IMR-90 (cell line): Measurements from ENCODE around the gene RAB27A. TPM values are rescaled to one million over a fixed set of nuclear protein-coding genes. Genes with fewer than 3 reads are reported as not detected.

Experiments used
- ATAC-seq: fragments of 200-7000 bp; cut with Tn5 transposase; 2 replicates; pipeline ENCODE4 v1.9.1; 2020; ENCODE audit warnings: low read depth, mild to moderate bottlenecking, moderate library complexity
- BruUV-seq: library from RNA; stranded (reverse); fragments of 400-500 nt; replicated peaks from 2 replicates; lab custom pipeline; 2021; lab: Mats Ljungman, UMichigan
- CTCF ChIA-PET: fragments of 300-600 bp; formaldehyde crosslinking; extraction: SDS; loops from one replicate; lab custom pipeline; 2021; ENCODE audit warnings: antibody characterized with exemption; lab: Yijun Ruan, JAX
- POLR2A ChIA-PET: fragments of 300-600 bp; sonication (Branson Sonifier 250); formaldehyde crosslinking; loops from one replicate; lab custom pipeline; 2022; ENCODE audit warnings: antibody characterized with exemption; ENCODE audit not compliant: unreplicated experiment; lab: Charles Lee
- DNase-seq: peaks from one replicate; pipeline ENCODE4 v3.0.0; 2013
- H2AFZ ChIP-seq: replicated peaks from 2 replicates; pipeline ENCODE3; 2013; ENCODE audit warnings: low read length, mild to moderate bottlenecking; ENCODE audit not compliant: poor library complexity
- H2AK5ac ChIP-seq: 2 replicates; pipeline ENCODE4 v1.6.1; 2013; ENCODE audit warnings: low read depth, low read length, inconsistent platforms
- H2AK9ac ChIP-seq: replicated peaks from 2 replicates; pipeline ENCODE3; 2013; ENCODE audit warnings: mild to moderate bottlenecking, low read depth, low read length, moderate library complexity; ENCODE audit not compliant: poor library complexity
- H2BK120ac ChIP-seq: 2 replicates; pipeline ENCODE4 v1.6.1; 2013; ENCODE audit warnings: low read depth, low read length, inconsistent platforms
- H2BK15ac ChIP-seq: 3 replicates; pipeline ENCODE4 v1.6.1; 2013; ENCODE audit warnings: low read depth, low read length, inconsistent platforms
- H2BK20ac ChIP-seq: 2 replicates; pipeline ENCODE4 v1.6.1; 2013; ENCODE audit warnings: low read depth, mild to moderate bottlenecking, inconsistent platforms, low read length, moderate library complexity
- H2BK5ac ChIP-seq: 2 replicates; pipeline ENCODE4 v1.6.1; 2013; ENCODE audit warnings: mild to moderate bottlenecking, low read depth, low read length, inconsistent platforms; ENCODE audit not compliant: poor library complexity, severe bottlenecking
- H3K14ac ChIP-seq: replicated peaks from 2 replicates; pipeline ENCODE4 v1.6.1; 2013; ENCODE audit warnings: low read depth, low read length, inconsistent platforms
- H3K18ac ChIP-seq: 2 replicates; pipeline ENCODE4 v1.6.1; 2013; ENCODE audit warnings: low read depth, low read length, control low read depth
- H3K23ac ChIP-seq: 2 replicates; pipeline ENCODE4 v1.6.1; 2013; ENCODE audit warnings: low read depth, low read length, inconsistent platforms
- H3K27ac ChIP-seq: 2 replicates; pipeline ENCODE4 v1.5.1; 2013; ENCODE audit warnings: mild to moderate bottlenecking, control low read depth, low read length; ENCODE audit not compliant: insufficient read depth
- H3K27me3 ChIP-seq: 2 replicates; pipeline ENCODE4 v1.6.1; 2013; ENCODE audit warnings: low read length; ENCODE audit not compliant: control insufficient read depth, insufficient read depth
- H3K36me3 ChIP-seq: 2 replicates; pipeline ENCODE4 v1.6.1; 2013; ENCODE audit warnings: low read length, mixed read lengths; ENCODE audit not compliant: control insufficient read depth, insufficient read depth
- H3K4ac ChIP-seq: 2 replicates; pipeline ENCODE4 v1.6.1; 2013; ENCODE audit warnings: low read depth, low read length, inconsistent platforms
- H3K4me1 ChIP-seq: 2 replicates; pipeline ENCODE4 v1.6.1; 2013; ENCODE audit warnings: low read length, mixed read lengths; ENCODE audit not compliant: control insufficient read depth, insufficient read depth
- H3K4me2 ChIP-seq: 2 replicates; pipeline ENCODE4 v1.6.1; 2013; ENCODE audit warnings: low read depth, mild to moderate bottlenecking, control low read depth, low read length, moderate library complexity
- H3K4me3 ChIP-seq: 2 replicates; pipeline ENCODE4 v1.5.1; 2013; ENCODE audit warnings: low read depth, mild to moderate bottlenecking, control low read depth, low read length, moderate library complexity; ENCODE audit not compliant: insufficient read depth
- H3K56ac ChIP-seq: 2 replicates; pipeline ENCODE4 v1.6.1; 2013; ENCODE audit warnings: low read length, inconsistent platforms; ENCODE audit not compliant: insufficient read depth; ENCODE audit errors: extremely low read depth
- H3K79me1 ChIP-seq, 2 experiments: 2 replicates each; pipeline ENCODE4 v1.6.1; 2013; ENCODE audit warnings: low read length in 2 of 2, inconsistent platforms in 1 of 2, low read depth in 1 of 2
- H3K9ac ChIP-seq: 2 replicates; pipeline ENCODE4 v1.6.1; 2013; ENCODE audit warnings: low read depth, low read length, control low read depth
- H3K9me1 ChIP-seq: 2 replicates; pipeline ENCODE4 v1.6.1; 2013; ENCODE audit warnings: low read length, inconsistent platforms; ENCODE audit not compliant: insufficient read depth
- H3K9me3 ChIP-seq: 2 replicates; pipeline ENCODE4 v1.6.1; 2013; ENCODE audit warnings: low read length; ENCODE audit not compliant: control insufficient read depth, insufficient read depth
- H4K20me1 ChIP-seq: 2 replicates; pipeline ENCODE4 v1.6.1; 2013; ENCODE audit warnings: low read length, inconsistent platforms; ENCODE audit not compliant: insufficient read depth
- H4K5ac ChIP-seq: 2 replicates; pipeline ENCODE4 v1.6.1; 2013; ENCODE audit warnings: mild to moderate bottlenecking, low read depth, low read length, control low read depth
- H4K8ac ChIP-seq, 2 experiments: 2 replicates each; pipeline ENCODE4 v1.6.1; 2013; ENCODE audit warnings: low read depth in 2 of 2, low read length in 2 of 2, control low read depth in 1 of 2, inconsistent platforms in 1 of 2
- H4K91ac ChIP-seq: 2 replicates; pipeline ENCODE4 v1.6.1; 2013; ENCODE audit warnings: low read depth, low read length, inconsistent platforms; ENCODE audit not compliant: insufficient read depth
- BHLHE40 ChIP-seq: fragments of 150-350 bp; IDR thresholded peaks from 2 replicates; pipeline ENCODE4 v1.6.1; 2016; ENCODE audit warnings: mild to moderate bottlenecking, low read depth, low read length
- CEBPB ChIP-seq: IDR thresholded peaks from 2 replicates; pipeline ENCODE4 v1.6.1; 2012; ENCODE audit warnings: low read depth, low read length, improper control_type of control experiment
- CHD1 ChIP-seq: IDR thresholded peaks from 2 replicates; pipeline ENCODE4 v1.6.1; 2012; ENCODE audit warnings: low read depth, low read length, improper control_type of control experiment
- CTCF ChIP-seq: conservative IDR thresholded peaks from 2 replicates; pipeline ENCODE4 v1.5.1; 2012; ENCODE audit warnings: mild to moderate bottlenecking, low read depth, low read length, improper control_type of control experiment
- ELK1 ChIP-seq: fragments of 150-350 bp; IDR thresholded peaks from 2 replicates; pipeline ENCODE4 v1.6.1; 2016; ENCODE audit warnings: low read depth, mild to moderate bottlenecking, low read length, moderate library complexity, borderline replicate concordance
- FOS ChIP-seq: fragments of 150-350 bp; IDR thresholded peaks from 2 replicates; pipeline ENCODE4 v1.6.1; 2016; ENCODE audit warnings: low read depth, low read length
- MAFK ChIP-seq: IDR thresholded peaks from 2 replicates; pipeline ENCODE4 v1.6.1; 2012; ENCODE audit warnings: low read depth, low read length, improper control_type of control experiment
- MAZ ChIP-seq: IDR thresholded peaks from 2 replicates; pipeline ENCODE4 v1.6.1; 2012; ENCODE audit warnings: low read depth, mild to moderate bottlenecking, low read length, improper control_type of control experiment, moderate library complexity, borderline replicate concordance
- MXI1 ChIP-seq: IDR thresholded peaks from 2 replicates; pipeline ENCODE4 v1.6.1; 2012; ENCODE audit warnings: low read depth, mild to moderate bottlenecking, low read length, moderate library complexity, borderline replicate concordance
- NFE2L2 ChIP-seq: fragments of 150-350 bp; IDR thresholded peaks from 2 replicates; pipeline ENCODE4 v1.6.1; 2016; ENCODE audit warnings: low read depth, mild to moderate bottlenecking, low read length
- POLR2A ChIP-seq: IDR thresholded peaks from 2 replicates; pipeline ENCODE4 v1.6.1; 2012; ENCODE audit warnings: mild to moderate bottlenecking, low read depth, low read length
- RAD21 ChIP-seq: IDR thresholded peaks from 2 replicates; pipeline ENCODE4 v1.6.1; 2012; ENCODE audit warnings: low read length, improper control_type of control experiment
- RCOR1 ChIP-seq: IDR thresholded peaks from 2 replicates; pipeline ENCODE4 v1.6.1; 2012; ENCODE audit warnings: mild to moderate bottlenecking, low read length, improper control_type of control experiment; ENCODE audit not compliant: insufficient replicate concordance
- RFX5 ChIP-seq: IDR thresholded peaks from 2 replicates; pipeline ENCODE4 v1.8.0; 2012; ENCODE audit warnings: low read depth, mild to moderate bottlenecking, low read length, moderate library complexity
- SMC3 ChIP-seq: fragments of 150-350 bp; IDR thresholded peaks from 2 replicates; pipeline ENCODE4 v1.6.1; 2016; ENCODE audit warnings: low read depth, mild to moderate bottlenecking, antibody characterized with exemption, low read length, moderate library complexity
- USF2 ChIP-seq: fragments of 150-350 bp; IDR thresholded peaks from 2 replicates; pipeline ENCODE4 v1.6.1; 2017; ENCODE audit warnings: mild to moderate bottlenecking, antibody characterized with exemption, low read length, low read depth
- WGBS, 2 experiments: methylation state at CpG; one replicate each; pipeline versions ENCODE4 v1.1.5 to v1.1.7; 2013; ENCODE audit warnings: missing lambda C conversion rate in 2 of 2; ENCODE audit not compliant: insufficient read length in 1 of 2; ENCODE audit errors: extremely low coverage in 2 of 2; 5-methylcytosine and 5-hydroxymethylcytosine counted together
- dilution Hi-C: fragments of 300-500 bp; cut with HindIII; formaldehyde crosslinking; loops from one replicate; pipeline ENCODE4 v1.14.3; 2018; ENCODE audit warnings: low sequenced_read_pairs; ENCODE audit not compliant: unreplicated experiment
- in situ Hi-C: fragments of 300-500 bp; cut with MboI; formaldehyde crosslinking; loops from 3 replicates; pipeline ENCODE4 v1.14.3; 2019; ENCODE audit warnings: low sequenced_read_pairs, inconsistent platforms, mixed read lengths
- intact Hi-C: fragments of 100-400 bp; cut with micrococcal nuclease; formaldehyde crosslinking; loops from 2 replicates; pipeline ENCODE4 v1.10.0; 2022
- polyA plus RNA-seq, 3 experiments: library from polyadenylated mRNA; depleted of rRNA; stranded (reverse); fragments of >200 nt; gene quantifications; 2 replicates each; pipeline ENCODE4 v1.2.3, GENCODE V29; 2012; ENCODE audit warnings: low replicate concordance in 1 of 3
- total RNA-seq: library from RNA; depleted of rRNA; stranded (reverse); fragments of >200 nt; gene quantifications from 2 replicates; pipeline ENCODE4 v1.2.3, GENCODE V29; 2012

The RAB27A gene
- total and polyA plus RNA-seq, 2 of the 4 experiments (the other 2 are of a cell fraction), result 4.8 to 13.7 TPM

- TF ChIP-seq POLR2A, result no peak
- no peak for TF ChIP-seq RAD21
- no peak for TF ChIP-seq MAZ
- TF ChIP-seq CEBPB, result no peak
- TF ChIP-seq RFX5, result no peak
- no peak for TF ChIP-seq MAFK
- TF ChIP-seq FOS, result no peak
- no peak for TF ChIP-seq BHLHE40
- no peak for TF ChIP-seq CHD1
- no peak for TF ChIP-seq MXI1
- no peak for TF ChIP-seq RCOR1
- TF ChIP-seq ELK1, result no peak
- no peak for TF ChIP-seq USF2
- no peak for TF ChIP-seq SMC3
- TF ChIP-seq NFE2L2, result no peak
- TF ChIP-seq CTCF, result no peak
- no CpG with 5 or more reads among the region's 6 CpGs for WGBS, 2 experiments
- dilution Hi-C loops (no loop called here), in situ Hi-C loops (no loop called here), intact Hi-C loops (no loop called here)
- DNase-seq (no peak), ATAC-seq (no peak)
- H4K91ac ChIP-seq, result no peak overlapping the region
- peaks cover 13% of the 10 kb centered on the region for H3K4me1 ChIP-seq
- no peak overlapping the region for H2AK5ac ChIP-seq
- H2AK9ac ChIP-seq, result no peak overlapping the region
- no peak overlapping the region for H3K4me3 ChIP-seq
- BruUV-seq, result no TSS peak
- H2AFZ ChIP-seq, result no peak overlapping the region
- CTCF ChIA-PET, result interaction anchor here (0.7 kb wide), 1 partner anchor 1463 kb away, joined by 3 read pairs; no protein-coding TSS in a partner anchor
- POLR2A ChIA-PET, result no interaction called here
- H3K14ac ChIP-seq, result no peak overlapping the region
- H3K23ac ChIP-seq, result no peak overlapping the region
- H3K79me1 ChIP-seq, result peaks cover 9 to 35% of the 10 kb centered on the region in 2 experiments; a peak in 3 of 4 replicates
- H2BK20ac ChIP-seq, result no peak overlapping the region
- H3K27ac ChIP-seq, result no peak overlapping the region
- H3K9me1 ChIP-seq, result peaks cover 9% of the 10 kb centered on the region
- no peaks in the 10 kb centered on the region for H3K9me3 ChIP-seq
- no peak overlapping the region for H3K4me2 ChIP-seq
- no peak overlapping the region for H3K4ac ChIP-seq
- no peak overlapping the region for H2BK5ac ChIP-seq
- no peak overlapping the region for H3K56ac ChIP-seq
- no peak overlapping the region for H4K5ac ChIP-seq
- no peak overlapping the region for H3K18ac ChIP-seq
- no peak overlapping the region for H2BK15ac ChIP-seq
- no peaks in the 10 kb centered on the region for H3K36me3 ChIP-seq
- H3K9ac ChIP-seq, result no peak overlapping the region
- H4K20me1 ChIP-seq, result peaks cover 3% of the 10 kb centered on the region; the same call in 1 of the 2 replicates
- H3K27me3 ChIP-seq, result no peaks in the 10 kb centered on the region
- H2BK120ac ChIP-seq, result no peak overlapping the region
- H4K8ac ChIP-seq, result no peak overlapping the region
These were observed 19.3 kb downstream of the RAB27A start for GRCh38 chr15:55270291-55270690.
